Measurements from ENCODE around the gene CRIM1. TPM values are rescaled to one million over a fixed set of nuclear protein-coding genes. Genes with fewer than 3 reads are reported as not detected.
A peak's percentile ranks its signal among the peaks of the same experiment; 100 is the strongest.

The CRIM1 gene
- total RNA-seq, 2 donors from 2014 or later: 217 to 465 TPM

DNA sequence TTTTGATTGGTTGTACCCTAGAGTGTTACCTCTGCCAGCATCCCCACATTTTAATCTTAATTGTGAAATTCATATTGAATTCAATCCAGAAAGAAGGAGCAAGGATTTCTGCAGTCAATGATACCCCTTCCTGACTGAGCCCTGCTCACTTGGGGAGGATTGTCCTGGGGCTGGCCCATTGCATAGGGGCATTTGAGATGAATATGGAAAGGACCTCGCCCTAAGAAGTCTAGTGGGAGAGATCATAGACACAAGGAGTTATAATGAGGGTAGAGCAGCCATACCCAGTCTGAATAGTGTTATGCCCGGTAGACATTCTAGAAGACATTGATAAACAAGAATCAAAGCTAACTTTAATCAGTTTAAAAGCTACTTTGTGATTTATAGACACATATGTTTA lies 53.8 kb downstream of the CRIM1 start:
- Histone ChIP-seq H3K4me1 (ENCODE audit: control insufficient read depth in 1 of 2, low read depth in 2 of 2) (peaks cover 80 to 90% of the 10 kb centered on the region in 2 donors), H3K27me3 (replicated peaks; ENCODE audit: insufficient read depth) (no peaks in the 10 kb centered on the region), H3K36me3 (no peaks in the 10 kb centered on the region), H3K9me3 (no peaks in the 10 kb centered on the region), H3K4me3 (no peak overlapping the region), H3K27ac (peak overlapping the region; percentile 58 to 64)
- ATAC-seq (ENCODE audit: insufficient number of reproducible peaks, low FRiP score, low read depth) (no peak), DNase-seq (ENCODE audit: low spot score) (no peak)
- TF ChIP-seq, protein P1, sequence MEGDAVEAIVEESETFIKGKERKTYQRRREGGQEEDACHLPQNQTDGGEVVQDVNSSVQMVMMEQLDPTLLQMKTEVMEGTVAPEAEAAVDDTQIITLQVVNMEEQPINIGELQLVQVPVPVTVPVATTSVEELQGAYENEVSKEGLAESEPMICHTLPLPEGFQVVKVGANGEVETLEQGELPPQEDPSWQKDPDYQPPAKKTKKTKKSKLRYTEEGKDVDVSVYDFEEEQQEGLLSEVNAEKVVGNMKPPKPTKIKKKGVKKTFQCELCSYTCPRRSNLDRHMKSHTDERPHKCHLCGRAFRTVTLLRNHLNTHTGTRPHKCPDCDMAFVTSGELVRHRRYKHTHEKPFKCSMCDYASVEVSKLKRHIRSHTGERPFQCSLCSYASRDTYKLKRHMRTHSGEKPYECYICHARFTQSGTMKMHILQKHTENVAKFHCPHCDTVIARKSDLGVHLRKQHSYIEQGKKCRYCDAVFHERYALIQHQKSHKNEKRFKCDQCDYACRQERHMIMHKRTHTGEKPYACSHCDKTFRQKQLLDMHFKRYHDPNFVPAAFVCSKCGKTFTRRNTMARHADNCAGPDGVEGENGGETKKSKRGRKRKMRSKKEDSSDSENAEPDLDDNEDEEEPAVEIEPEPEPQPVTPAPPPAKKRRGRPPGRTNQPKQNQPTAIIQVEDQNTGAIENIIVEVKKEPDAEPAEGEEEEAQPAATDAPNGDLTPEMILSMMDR (IDR thresholded peaks at IDR 0.05): no peak

DNA sequence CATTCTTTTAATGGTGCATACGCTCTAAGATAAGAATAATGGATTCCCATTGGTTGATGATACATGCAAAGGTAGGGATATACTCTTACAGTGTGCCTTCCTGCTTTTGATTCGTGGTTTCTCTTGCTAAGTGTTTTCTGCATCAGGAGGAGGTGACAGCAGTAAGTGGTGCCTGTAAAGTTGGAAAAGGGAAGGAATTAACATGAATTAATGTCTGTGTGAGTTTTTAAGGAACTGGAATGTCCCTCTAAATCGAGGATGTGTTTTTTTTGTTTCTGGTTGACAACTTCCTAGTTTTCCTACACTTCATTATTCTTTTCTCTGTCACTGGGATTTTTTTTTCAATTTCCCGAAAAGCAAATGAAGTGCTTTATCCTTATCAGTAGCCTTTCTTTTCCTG lies 54.4 kb downstream of the CRIM1 start:
- TF ChIP-seq, protein P1 (IDR thresholded peaks at IDR 0.05): no peak
- H3K27me3 ChIP-seq (replicated peaks; ENCODE audit: insufficient read depth): no peaks in the 10 kb centered on the region
- ATAC-seq (ENCODE audit: insufficient number of reproducible peaks, low FRiP score, low read depth) (no peak), DNase-seq (ENCODE audit: low spot score) (no peak)
- H3K4me3 ChIP-seq: no peak overlapping the region
- H3K4me1 ChIP-seq (ENCODE audit: control insufficient read depth in 1 of 2, low read depth in 2 of 2): peaks cover 74 to 90% of the 10 kb centered on the region in 2 donors
- no peaks in the 10 kb centered on the region for H3K9me3 ChIP-seq
- no peaks in the 10 kb centered on the region for H3K36me3 ChIP-seq
- peak overlapping the region; percentile 49 to 58 for H3K27ac ChIP-seq

DNA sequence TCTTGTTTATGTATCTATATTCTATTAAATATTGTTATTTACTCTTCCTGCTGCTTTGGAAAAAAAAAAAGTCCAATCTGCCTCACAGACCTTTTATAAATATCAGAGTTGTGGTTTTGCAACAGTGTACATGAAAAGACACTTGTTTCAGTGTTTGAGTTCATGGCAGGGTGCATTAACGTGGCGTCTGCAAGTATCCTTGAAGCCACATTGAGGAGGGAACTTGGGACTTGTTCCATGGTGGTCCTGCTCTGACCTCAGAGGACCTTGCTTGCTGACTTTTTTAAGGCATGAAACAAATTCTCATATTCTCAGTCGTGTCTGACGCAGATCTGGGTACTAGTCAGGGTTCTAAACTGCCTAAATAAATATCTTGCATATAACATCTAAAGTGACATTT lies 55.1 kb downstream of the CRIM1 start:
- ATAC-seq (ENCODE audit: insufficient number of reproducible peaks, low FRiP score, low read depth) (no peak), DNase-seq (ENCODE audit: low spot score) (no peak)
- TF ChIP-seq, protein P1 (IDR thresholded peaks at IDR 0.05): no peak
- Histone ChIP-seq H3K36me3 (no peaks in the 10 kb centered on the region), H3K4me3 (no peak overlapping the region), H3K9me3 (no peaks in the 10 kb centered on the region), H3K4me1 (ENCODE audit: control insufficient read depth in 1 of 2, low read depth in 2 of 2) (peaks cover 72 to 97% of the 10 kb centered on the region in 2 donors), H3K27me3 (replicated peaks; ENCODE audit: insufficient read depth) (no peaks in the 10 kb centered on the region), H3K27ac (peak overlapping the region; percentile 49 to 58)

DNA sequence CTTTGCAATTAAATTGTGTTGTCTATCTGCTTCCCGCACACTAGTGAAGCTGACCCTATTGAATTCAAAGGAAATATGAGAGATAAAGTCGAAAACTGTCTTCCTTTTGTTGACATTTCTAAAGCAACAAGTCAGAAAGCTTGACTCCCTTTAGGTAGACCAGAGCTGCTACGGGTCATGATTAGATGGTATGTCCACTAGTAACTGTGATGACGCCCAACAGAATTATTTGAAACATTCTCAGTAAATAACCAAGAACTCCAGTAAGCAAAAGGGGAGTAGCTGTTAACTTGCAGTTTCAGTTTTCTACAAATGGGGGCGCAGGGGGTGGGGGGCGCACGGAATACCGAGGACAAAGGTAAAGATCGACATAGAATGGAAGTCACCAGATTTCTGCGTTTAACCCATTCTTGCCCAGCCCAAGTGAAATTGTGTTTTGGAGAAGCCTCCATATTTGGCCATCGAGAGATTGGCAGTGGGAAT lies 56.4 kb downstream of the CRIM1 start:
- H3K36me3 ChIP-seq: no peaks in the 10 kb centered on the region
- no peaks in the 10 kb centered on the region for H3K27me3 ChIP-seq (replicated peaks; ENCODE audit: insufficient read depth)
- H3K4me1 ChIP-seq (ENCODE audit: control insufficient read depth in 1 of 2, low read depth in 2 of 2): peaks cover 77 to 99% of the 10 kb centered on the region in 2 donors
- no peak for ATAC-seq (ENCODE audit: insufficient number of reproducible peaks, low FRiP score, low read depth)
- H3K27ac ChIP-seq: peak overlapping the region; percentile 23 to 53
- H3K4me3 ChIP-seq: peak overlapping the region; percentile 14
- TF ChIP-seq, protein P1 (IDR thresholded peaks at IDR 0.05): no peak
- H3K9me3 ChIP-seq: no peaks in the 10 kb centered on the region
- DNase-seq (ENCODE audit: low spot score): no peak

DNA sequence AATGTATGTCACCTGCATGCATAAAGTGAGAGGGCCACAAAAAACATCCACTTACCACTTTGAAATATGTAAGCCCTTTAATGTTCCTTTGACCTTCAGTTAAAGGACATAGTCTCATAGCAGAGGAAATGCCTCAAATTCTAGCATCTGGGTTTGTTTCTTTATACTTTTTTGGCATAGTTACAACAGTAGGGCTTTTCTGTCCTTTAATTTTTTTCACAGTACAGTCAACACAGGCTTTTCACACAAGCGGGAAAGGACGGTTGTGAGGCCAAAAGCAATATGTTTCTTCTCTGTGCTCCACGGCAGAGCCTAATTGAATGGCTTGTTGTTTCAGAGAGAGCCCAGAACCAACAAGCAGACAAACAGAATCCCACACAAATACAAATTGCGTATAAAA lies 57.6 kb downstream of the CRIM1 start:
- peak overlapping the region; percentile 2 to 23 for H3K27ac ChIP-seq
- TF ChIP-seq, protein P1 (IDR thresholded peaks at IDR 0.05): no peak
- no peaks in the 10 kb centered on the region for H3K27me3 ChIP-seq (replicated peaks; ENCODE audit: insufficient read depth)
- H3K4me1 ChIP-seq (ENCODE audit: control insufficient read depth in 1 of 2, low read depth in 2 of 2): peaks cover 69 to 99% of the 10 kb centered on the region in 2 donors
- ATAC-seq (ENCODE audit: insufficient number of reproducible peaks, low FRiP score, low read depth) (peak; percentile 18), DNase-seq (ENCODE audit: low spot score) (no peak)
- H3K36me3 ChIP-seq: no peaks in the 10 kb centered on the region
- H3K9me3 ChIP-seq: no peaks in the 10 kb centered on the region
- H3K4me3 ChIP-seq: peak overlapping the region; percentile 3

Data from thoracic aorta (tissue), 2 donors.